Prostate gland (tissue), 2 donors: ENCODE results near the gene TMPRSS11F.

Source experiments
- POLR2AphosphoS5 ChIP-seq: sonication (generic); formaldehyde crosslinking; IDR thresholded peaks from one replicate; pipeline ENCODE4 v1.6.1; 2017; ENCODE audit warnings: antibody characterized with exemption
- TF ChIP-seq, protein P1 (sequence below), 4 experiments: fragments of 200-600 bp in 2 of 4; fragments of 450-650 bp in 2 of 4; sonication (generic) in 2 of 4; IDR thresholded peaks; 1 replicate in 3 of 4; 2 replicates in 1 of 4; pipeline ENCODE4 v1.5.1; 2016 to 2019; ENCODE audit warnings: antibody characterized with exemption in 4 of 4, mild to moderate bottlenecking in 2 of 4, moderate library complexity in 2 of 4

DNA sequence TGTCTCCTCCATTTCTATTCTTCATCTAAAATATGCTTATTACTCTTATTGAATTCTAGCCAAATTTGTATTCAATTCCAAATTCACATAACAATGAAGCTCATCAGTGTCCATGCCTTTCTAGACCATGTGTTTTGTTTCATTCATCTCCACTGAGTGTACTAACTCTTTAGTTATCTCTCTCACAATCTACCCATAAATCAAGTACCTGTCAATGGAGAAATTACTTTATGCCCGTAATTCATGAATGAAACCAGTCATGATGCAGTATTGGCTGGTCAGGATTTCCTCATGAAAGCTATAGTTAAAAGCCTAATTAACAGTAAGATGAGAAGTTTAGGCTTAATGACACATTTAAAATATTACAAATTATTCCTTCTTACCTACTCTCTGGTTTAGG lies 12.2 kb upstream of the TMPRSS11F start:
- TF ChIP-seq POLR2AphosphoS5: no peak
- TF ChIP-seq, protein P1, sequence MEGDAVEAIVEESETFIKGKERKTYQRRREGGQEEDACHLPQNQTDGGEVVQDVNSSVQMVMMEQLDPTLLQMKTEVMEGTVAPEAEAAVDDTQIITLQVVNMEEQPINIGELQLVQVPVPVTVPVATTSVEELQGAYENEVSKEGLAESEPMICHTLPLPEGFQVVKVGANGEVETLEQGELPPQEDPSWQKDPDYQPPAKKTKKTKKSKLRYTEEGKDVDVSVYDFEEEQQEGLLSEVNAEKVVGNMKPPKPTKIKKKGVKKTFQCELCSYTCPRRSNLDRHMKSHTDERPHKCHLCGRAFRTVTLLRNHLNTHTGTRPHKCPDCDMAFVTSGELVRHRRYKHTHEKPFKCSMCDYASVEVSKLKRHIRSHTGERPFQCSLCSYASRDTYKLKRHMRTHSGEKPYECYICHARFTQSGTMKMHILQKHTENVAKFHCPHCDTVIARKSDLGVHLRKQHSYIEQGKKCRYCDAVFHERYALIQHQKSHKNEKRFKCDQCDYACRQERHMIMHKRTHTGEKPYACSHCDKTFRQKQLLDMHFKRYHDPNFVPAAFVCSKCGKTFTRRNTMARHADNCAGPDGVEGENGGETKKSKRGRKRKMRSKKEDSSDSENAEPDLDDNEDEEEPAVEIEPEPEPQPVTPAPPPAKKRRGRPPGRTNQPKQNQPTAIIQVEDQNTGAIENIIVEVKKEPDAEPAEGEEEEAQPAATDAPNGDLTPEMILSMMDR (IDR thresholded peaks at IDR 0.05): no peak
